DND-41 (cell line): ENCODE measurements around the gene GDAP2.
"Not testable (repeated sequence)": the region's sequence is repeated elsewhere in the genome, so short reads cannot be mapped to it uniquely, and the experiment has no call there.

ENCODE experiments used
- ATAC-seq: fragments of 200-7000 bp; cut with Tn5 transposase; 3 replicates; pipeline ENCODE4 v1.9.1; 2021; ENCODE audit warnings: low read depth; ENCODE audit not compliant: insufficient read depth
- DNase-seq: peaks from one replicate; pipeline ENCODE4 v3.0.0-alpha.2; 2020
- H2AFZ ChIP-seq: 2 replicates; pipeline ENCODE4 v1.6.0; 2012; ENCODE audit warnings: low read depth, low read length
- H3K27ac ChIP-seq: 2 replicates; pipeline ENCODE4 v1.5.1; 2012; ENCODE audit warnings: low read length, inconsistent platforms
- H3K27me3 ChIP-seq: fragments of 200-600 bp; sonication (generic); 2 replicates; pipeline ENCODE4 v1.6.0; 2012; ENCODE audit warnings: low read length, mild to moderate bottlenecking, inconsistent platforms; ENCODE audit not compliant: insufficient read depth, poor library complexity
- H3K36me3 ChIP-seq: 2 replicates; pipeline ENCODE4 v1.5.1; 2012; ENCODE audit warnings: low read length, inconsistent platforms; ENCODE audit not compliant: insufficient read depth
- H3K4me1 ChIP-seq: 2 replicates; pipeline ENCODE4 v1.5.1; 2012; ENCODE audit warnings: mild to moderate bottlenecking, low read length; ENCODE audit not compliant: insufficient read depth
- H3K4me2 ChIP-seq: 2 replicates; pipeline ENCODE4 v1.6.0; 2012; ENCODE audit warnings: mild to moderate bottlenecking, moderate library complexity, low read length, inconsistent platforms; ENCODE audit not compliant: insufficient read depth
- H3K4me3 ChIP-seq, 2 experiments: fragments of 200-600 bp in 1 of 2; shearing (Covaris generic) in 1 of 2; 2 replicates each; pipeline ENCODE4 v1.5.1; 2012 to 2016; ENCODE audit warnings: inconsistent platforms in 2 of 2, low read length in 2 of 2, mild to moderate bottlenecking in 2 of 2, low read depth in 1 of 2, moderate library complexity in 1 of 2
- H3K79me2 ChIP-seq: 2 replicates; pipeline ENCODE4 v1.6.0; 2012; ENCODE audit warnings: low read length, inconsistent platforms; ENCODE audit not compliant: insufficient read depth
- H3K9ac ChIP-seq: 2 replicates; pipeline ENCODE4 v1.6.0; 2012; ENCODE audit warnings: low read depth, mild to moderate bottlenecking, inconsistent platforms, low read length, moderate library complexity
- H3K9me3 ChIP-seq: 2 replicates; pipeline ENCODE4 v1.5.1; 2012; ENCODE audit warnings: low read length, moderate library complexity, mild to moderate bottlenecking, inconsistent platforms; ENCODE audit not compliant: insufficient read depth, severe bottlenecking
- H4K20me1 ChIP-seq: 2 replicates; pipeline ENCODE4 v1.6.0; 2012; ENCODE audit warnings: low read length; ENCODE audit not compliant: insufficient read depth
- CTCF ChIP-seq: IDR thresholded peaks from 2 replicates; pipeline ENCODE4 v1.5.1; 2012; ENCODE audit warnings: borderline replicate concordance, low read length, moderate library complexity, mild to moderate bottlenecking; ENCODE audit not compliant: poor library complexity, severe bottlenecking; ENCODE audit errors: extremely low read depth
- EZH2 ChIP-seq: IDR thresholded peaks from 3 replicates; pipeline ENCODE4 v1.6.1; 2012; ENCODE audit warnings: borderline replicate concordance, low read depth, mild to moderate bottlenecking, moderate library complexity, low read length, inconsistent platforms; ENCODE audit not compliant: severe bottlenecking

GDAP2 gene

GRCh38 chr1:117852853-117853553 lies 76.4 kb downstream of the GDAP2 start:
- no peak overlapping the region for H3K4me2 ChIP-seq

GRCh38 chr1:117851687-117852086 lies 77.7 kb downstream of the GDAP2 start:
- H3K9me3 ChIP-seq: no peaks in the 10 kb centered on the region
- no peaks in the 10 kb centered on the region for H3K4me1 ChIP-seq
- no peak for ATAC-seq

More at GRCh38 chr1:117852853-117853553, 76.4 kb downstream of the GDAP2 start:
- Histone ChIP-seq H3K9me3 (no peaks in the 10 kb centered on the region), H3K36me3 (no peaks in the 10 kb centered on the region), H4K20me1 (no peaks in the 10 kb centered on the region), H3K79me2 (no peaks in the 10 kb centered on the region), H3K4me1 (no peaks in the 10 kb centered on the region), H2AFZ (no peak overlapping the region), H3K27me3 (no peaks in the 10 kb centered on the region), H3K27ac (no peak overlapping the region), H3K9ac (no peak overlapping the region), H3K4me3 (no peak overlapping the region)
- TF ChIP-seq EZH2: no peak
- no peak for TF ChIP-seq CTCF
- DNase-seq (no peak), ATAC-seq (no peak)

GRCh38 chr1:117846674-117847425 lies 82.6 kb downstream of the GDAP2 start:
- Histone ChIP-seq H3K79me2 (no peaks in the 10 kb centered on the region), H3K4me1 (no peaks in the 10 kb centered on the region), H3K4me2 (no peak overlapping the region), H4K20me1 (no peaks in the 10 kb centered on the region), H3K27ac (no peak overlapping the region), H3K9me3 (no peaks in the 10 kb centered on the region), H3K27me3 (no peaks in the 10 kb centered on the region), H3K4me3 (no peak overlapping the region), H3K9ac (no peak overlapping the region), H3K36me3 (peaks cover 2% of the 10 kb centered on the region; the same call in 1 of the 2 replicates), H2AFZ (no peak overlapping the region)
- ATAC-seq (no peak), DNase-seq (no peak)
- no peak for TF ChIP-seq CTCF
- TF ChIP-seq EZH2: no peak

More at GRCh38 chr1:117851687-117852086, 77.7 kb downstream of the GDAP2 start:
- H3K4me3 ChIP-seq: no peak overlapping the region
- TF ChIP-seq EZH2: no peak
- TF ChIP-seq CTCF: no peak
- no peak for DNase-seq
- no peak overlapping the region for H3K4me2 ChIP-seq
- no peaks in the 10 kb centered on the region for H3K79me2 ChIP-seq
- H2AFZ ChIP-seq: no peak overlapping the region
- no peaks in the 10 kb centered on the region for H3K36me3 ChIP-seq
- H3K27ac ChIP-seq: no peak overlapping the region
- no peak overlapping the region for H3K9ac ChIP-seq
- no peaks in the 10 kb centered on the region for H4K20me1 ChIP-seq
- no peaks in the 10 kb centered on the region for H3K27me3 ChIP-seq

- H3K4me1 ChIP-seq, H3K27me3 ChIP-seq, ATAC-seq, H3K4me2 ChIP-seq, H3K9me3 ChIP-seq, H3K4me3 ChIP-seq, H3K9ac ChIP-seq, H3K79me2 ChIP-seq, H3K27ac ChIP-seq, H2AFZ ChIP-seq, DNase-seq, H4K20me1 ChIP-seq, H3K36me3 ChIP-seq: not testable (repeated sequence)
These were observed 84.9 kb downstream of the GDAP2 start for GRCh38 chr1:117844478-117844877.
